GM23248 (cell line): ENCODE results near the gene FTL.

ENCODE experiments used
- EZH2 ChIP-seq: fragments of 200-600 bp; sonication (generic); IDR thresholded peaks from 2 replicates; pipeline ENCODE4 v1.6.1; 2018; ENCODE audit warnings: antibody characterized with exemption, mild to moderate bottlenecking; ENCODE audit not compliant: insufficient read depth, poor library complexity, severe bottlenecking
- EZH2phosphoT487 ChIP-seq: fragments of 200-600 bp; sonication (generic); IDR thresholded peaks from 2 replicates; pipeline ENCODE4 v1.6.1; 2018; ENCODE audit warnings: antibody characterized with exemption, moderate library complexity, mild to moderate bottlenecking, low read depth; ENCODE audit not compliant: insufficient read depth

GRCh38 chr19:48918071-48918470 is 47.0 kb upstream of the FTL start:
- no peak for TF ChIP-seq EZH2
- no peak for TF ChIP-seq EZH2phosphoT487
